ENCODE data around the gene TPPP.

DNA sequence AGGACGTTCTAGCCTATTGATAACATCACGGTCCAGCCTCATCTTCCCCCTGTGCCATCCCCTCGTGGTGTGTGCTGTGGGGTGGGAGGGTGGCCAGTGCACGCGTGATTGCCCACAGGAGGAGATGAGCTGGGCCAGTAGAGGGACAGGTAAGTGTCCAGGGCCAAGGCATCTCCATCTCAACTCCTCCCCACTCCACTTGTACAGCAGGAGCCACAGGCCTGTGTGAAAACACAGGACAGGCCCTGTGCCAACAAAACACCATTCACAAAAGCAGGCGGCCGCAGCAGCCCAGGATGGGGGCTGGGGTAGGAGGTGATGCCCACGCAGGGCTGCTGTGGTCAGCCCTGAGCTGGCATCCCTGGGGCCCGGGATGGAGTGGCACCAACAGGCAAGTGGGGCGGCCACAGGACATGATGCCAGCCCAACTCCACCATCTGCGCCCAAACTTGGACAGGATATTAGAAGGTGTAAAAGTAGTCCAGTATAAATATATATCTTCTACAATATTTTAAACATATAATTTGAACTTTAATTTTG lies 32.6 kb downstream of the TPPP start:
- TF ChIP-seq, protein P1, sequence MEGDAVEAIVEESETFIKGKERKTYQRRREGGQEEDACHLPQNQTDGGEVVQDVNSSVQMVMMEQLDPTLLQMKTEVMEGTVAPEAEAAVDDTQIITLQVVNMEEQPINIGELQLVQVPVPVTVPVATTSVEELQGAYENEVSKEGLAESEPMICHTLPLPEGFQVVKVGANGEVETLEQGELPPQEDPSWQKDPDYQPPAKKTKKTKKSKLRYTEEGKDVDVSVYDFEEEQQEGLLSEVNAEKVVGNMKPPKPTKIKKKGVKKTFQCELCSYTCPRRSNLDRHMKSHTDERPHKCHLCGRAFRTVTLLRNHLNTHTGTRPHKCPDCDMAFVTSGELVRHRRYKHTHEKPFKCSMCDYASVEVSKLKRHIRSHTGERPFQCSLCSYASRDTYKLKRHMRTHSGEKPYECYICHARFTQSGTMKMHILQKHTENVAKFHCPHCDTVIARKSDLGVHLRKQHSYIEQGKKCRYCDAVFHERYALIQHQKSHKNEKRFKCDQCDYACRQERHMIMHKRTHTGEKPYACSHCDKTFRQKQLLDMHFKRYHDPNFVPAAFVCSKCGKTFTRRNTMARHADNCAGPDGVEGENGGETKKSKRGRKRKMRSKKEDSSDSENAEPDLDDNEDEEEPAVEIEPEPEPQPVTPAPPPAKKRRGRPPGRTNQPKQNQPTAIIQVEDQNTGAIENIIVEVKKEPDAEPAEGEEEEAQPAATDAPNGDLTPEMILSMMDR (IDR thresholded peaks at IDR 0.05; ENCODE audit: insufficient read depth, low read length, poor library complexity, severe bottlenecking): no peak
- TF ChIP-seq EZH2phosphoT487 (conservative IDR thresholded peaks at IDR 0.05; ENCODE audit: low read length): no peak
